ENCODE data around the gene COG4. TPM values are rescaled to one million over a fixed set of nuclear protein-coding genes. Genes with fewer than 3 reads are reported as not detected.

The COG4 gene
- total and polyA plus RNA-seq, 2 experiments from 2014 or later, result 28.8 to 38.1 TPM

- no peak for TF ChIP-seq REST (IDR thresholded peaks at IDR 0.05; ENCODE audit: unreplicated experiment)
Measured at GRCh38 chr16:70493802-70494201, 29.6 kb downstream of the COG4 start (continued).

- Mint-ChIP-seq H3K36me3 (ENCODE audit: low read depth) (peaks cover 20% of the 10 kb centered on the region), H3K4me1 (no peaks in the 10 kb centered on the region), H3K27me3 (ENCODE audit: insufficient read depth, low read depth, poor library complexity) (peaks cover 1% of the 10 kb centered on the region), H3K9me3 (no peaks in the 10 kb centered on the region), H3K4me3 (no peak overlapping the region), H3K27ac (no peak overlapping the region)
- no peak overlapping the region for H3K4me3 ChIP-seq
- no peaks in the 10 kb centered on the region for H3K9me2 ChIP-seq (ENCODE audit: insufficient read depth)
- H3K4me2 ChIP-seq, result no peak overlapping the region
- no peak for ATAC-seq
- no peak overlapping the region for H2AFZ ChIP-seq
- no peaks in the 10 kb centered on the region for H3K27me3 ChIP-seq (ENCODE audit: insufficient read depth)
- peaks cover 4% of the 10 kb centered on the region; the same call in 1 of the 2 replicates for H4K20me1 ChIP-seq (replicated peaks; ENCODE audit: insufficient read depth)
- H3K27ac ChIP-seq (ENCODE audit: low read depth), result no peak overlapping the region
- no peaks in the 10 kb centered on the region; the same call in 1 of the 2 replicates for H3K36me3 ChIP-seq (ENCODE audit: insufficient read depth)
- no peaks in the 10 kb centered on the region for H3F3A ChIP-seq (replicated peaks; ENCODE audit: low read depth)
- DNase-seq (ENCODE audit: low spot score), result no peak
- H3K4me1 ChIP-seq (ENCODE audit: insufficient read depth), result no peaks in the 10 kb centered on the region
- no peaks in the 10 kb centered on the region for H3K79me2 ChIP-seq (replicated peaks; ENCODE audit: insufficient read depth)
- TF ChIP-seq ZNF331 (CRISPR knock-in tag; IDR thresholded peaks at IDR 0.05; ENCODE audit: low read depth), result no peak
- TF ChIP-seq ETS1 (IDR thresholded peaks at IDR 0.05), result no peak
- no peak for TF ChIP-seq EZH2 (IDR thresholded peaks at IDR 0.05; ENCODE audit: low read depth, unreplicated experiment)
- TF ChIP-seq CTCF (conservative IDR thresholded peaks at IDR 0.05; ENCODE audit: low read depth in 2 of 2), result no peak
- TF ChIP-seq ZNF114 (CRISPR knock-in tag; IDR thresholded peaks at IDR 0.05), result no peak
- no peak for TF ChIP-seq CREB1 (CRISPR knock-in tag; IDR thresholded peaks at IDR 0.05; ENCODE audit: low read depth)
- TF ChIP-seq POLR2AphosphoS5 (IDR thresholded peaks at IDR 0.05; ENCODE audit: low read depth), result no peak
- TF ChIP-seq REST (IDR thresholded peaks at IDR 0.05; ENCODE audit: unreplicated experiment), result no peak
- no peak for TF ChIP-seq STAT1 (IDR thresholded peaks at IDR 0.05; ENCODE audit: unreplicated experiment)
- no peak for TF ChIP-seq NANOG (IDR thresholded peaks at IDR 0.05; ENCODE audit: borderline replicate concordance)
Measured at GRCh38 chr16:70490261-70490660, 33.1 kb downstream of the COG4 start.
